Esophagus squamous epithelium (tissue), 4 donors: ENCODE measurements around the gene NUP205.

Experiments used
- POLR2A ChIP-seq, 4 donors: fragments of 450-650 bp; IDR thresholded peaks; one replicate each; pipeline ENCODE4 v1.6.1; 2017; ENCODE audit warnings: antibody characterized with exemption in 4 of 4, mild to moderate bottlenecking in 4 of 4, moderate library complexity in 3 of 4
- TF ChIP-seq, protein P1 (sequence below), 6 experiments: fragments of 450-650 bp in 4 of 6; fragments of 200-600 bp in 2 of 6; sonication (generic) in 2 of 6; IDR thresholded peaks; one replicate each; pipeline ENCODE4 v1.5.1; 2016 to 2019; ENCODE audit warnings: antibody characterized with exemption in 6 of 6, mild to moderate bottlenecking in 4 of 6, moderate library complexity in 4 of 6

DNA sequence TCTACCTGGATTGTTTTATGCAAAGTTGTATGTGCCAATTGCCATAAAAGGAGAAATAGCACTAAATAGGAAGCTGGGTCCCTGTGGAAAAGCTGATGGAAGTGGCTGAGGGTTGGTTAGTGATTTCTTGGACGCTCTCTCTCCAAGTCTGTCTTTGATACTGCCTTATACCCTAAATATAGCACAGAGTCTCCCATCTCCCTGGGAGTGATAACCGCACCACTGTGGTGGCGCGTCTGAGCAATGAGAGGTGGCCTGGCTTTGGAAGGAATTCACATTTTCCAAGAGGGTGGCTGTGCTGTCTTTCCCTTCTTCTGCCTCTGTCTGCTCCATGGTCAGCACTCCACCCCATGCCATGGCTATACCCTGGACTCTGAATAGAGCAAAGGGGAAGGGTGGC is 135.8 kb downstream of the NUP205 start:
- TF ChIP-seq, protein P1, sequence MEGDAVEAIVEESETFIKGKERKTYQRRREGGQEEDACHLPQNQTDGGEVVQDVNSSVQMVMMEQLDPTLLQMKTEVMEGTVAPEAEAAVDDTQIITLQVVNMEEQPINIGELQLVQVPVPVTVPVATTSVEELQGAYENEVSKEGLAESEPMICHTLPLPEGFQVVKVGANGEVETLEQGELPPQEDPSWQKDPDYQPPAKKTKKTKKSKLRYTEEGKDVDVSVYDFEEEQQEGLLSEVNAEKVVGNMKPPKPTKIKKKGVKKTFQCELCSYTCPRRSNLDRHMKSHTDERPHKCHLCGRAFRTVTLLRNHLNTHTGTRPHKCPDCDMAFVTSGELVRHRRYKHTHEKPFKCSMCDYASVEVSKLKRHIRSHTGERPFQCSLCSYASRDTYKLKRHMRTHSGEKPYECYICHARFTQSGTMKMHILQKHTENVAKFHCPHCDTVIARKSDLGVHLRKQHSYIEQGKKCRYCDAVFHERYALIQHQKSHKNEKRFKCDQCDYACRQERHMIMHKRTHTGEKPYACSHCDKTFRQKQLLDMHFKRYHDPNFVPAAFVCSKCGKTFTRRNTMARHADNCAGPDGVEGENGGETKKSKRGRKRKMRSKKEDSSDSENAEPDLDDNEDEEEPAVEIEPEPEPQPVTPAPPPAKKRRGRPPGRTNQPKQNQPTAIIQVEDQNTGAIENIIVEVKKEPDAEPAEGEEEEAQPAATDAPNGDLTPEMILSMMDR (IDR thresholded peaks at IDR 0.05), result no peak
- TF ChIP-seq POLR2A (IDR thresholded peaks at IDR 0.05), result no peak
